H1 (cell line): ENCODE data around the gene HLA-DPB1. TPM values are rescaled to one million over a fixed set of nuclear protein-coding genes. Genes with fewer than 3 reads are reported as not detected.
A peak's percentile ranks its signal among the peaks of the same experiment; 100 is the strongest.

ENCODE experiments used
- CTCF ChIA-PET: fragments of 300-600 bp; sonication (Branson Sonifier 250); formaldehyde crosslinking; loops from one replicate; lab custom pipeline; 2021; ENCODE audit not compliant: partially characterized antibody; lab: Charles Lee
- POLR2A ChIA-PET: fragments of 300-600 bp; sonication (Branson Sonifier 250); formaldehyde crosslinking; loops from one replicate; lab custom pipeline; 2021; ENCODE audit warnings: inconsistent platforms; ENCODE audit not compliant: partially characterized antibody; lab: Charles Lee
- DNase-seq, 2 experiments: peaks; one replicate each; pipeline versions ENCODE4 v3.0.0 to v3.0.0-alpha.2; 2010 to 2022; ENCODE audit warnings: low spot score in 2 of 2, low read depth in 1 of 2, mixed read lengths in 1 of 2
- FAIRE-seq: peaks from 2 replicates; lab custom pipeline; 2011; peaks lifted over from hg19 to GRCh38; lab: Jason Lieb, UNC
- H2AFZ ChIP-seq: 2 replicates; pipeline ENCODE4 v1.8.1; 2012; ENCODE audit warnings: low read length, inconsistent platforms
- H2AK5ac ChIP-seq: 2 replicates; pipeline ENCODE4 v1.6.1; 2013; ENCODE audit warnings: low read depth, low read length
- H2BK120ac ChIP-seq: replicated peaks from 2 replicates; pipeline ENCODE3; 2013; ENCODE audit warnings: low read depth, low read length, inconsistent platforms
- H2BK12ac ChIP-seq: 2 replicates; pipeline ENCODE4 v1.6.1; 2013; ENCODE audit warnings: low read depth, low read length
- H2BK15ac ChIP-seq: 2 replicates; pipeline ENCODE4 v1.6.1; 2013; ENCODE audit warnings: low read length
- H2BK20ac ChIP-seq: 2 replicates; pipeline ENCODE4 v1.6.1; 2013; ENCODE audit warnings: low read length
- H2BK5ac ChIP-seq: 2 replicates; pipeline ENCODE4 v1.6.1; 2013; ENCODE audit warnings: low read depth, low read length
- H3K14ac ChIP-seq: 2 replicates; pipeline ENCODE4 v1.6.1; 2013; ENCODE audit warnings: inconsistent platforms; ENCODE audit not compliant: insufficient read length
- H3K18ac ChIP-seq: 2 replicates; pipeline ENCODE4 v1.6.1; 2013; ENCODE audit warnings: low read length; ENCODE audit errors: extremely low read depth
- H3K23ac ChIP-seq: 2 replicates; pipeline ENCODE4 v1.6.1; 2013; ENCODE audit warnings: inconsistent platforms; ENCODE audit not compliant: insufficient read length
- H3K23me2 ChIP-seq: 2 replicates; pipeline ENCODE4 v1.6.1; 2013; ENCODE audit warnings: low read depth, low read length
- H3K27ac ChIP-seq: 2 replicates; pipeline ENCODE4 v1.6.1; 2011; ENCODE audit warnings: low read depth, low read length, inconsistent platforms
- H3K27me3 ChIP-seq, 4 experiments: replicated peaks in 1 of 4; 1 replicate in 1 of 4; 2 replicates in 3 of 4; pipeline versions ENCODE4 v1.6.1 to v1.8.1; 2011 to 2013; ENCODE audit warnings: low read length in 3 of 4, mild to moderate bottlenecking in 3 of 4, inconsistent platforms in 2 of 4, mixed read lengths in 2 of 4, moderate library complexity in 1 of 4; ENCODE audit not compliant: control insufficient read depth in 3 of 4, insufficient read depth in 3 of 4; ENCODE audit errors: extremely low read depth in 1 of 4
- H3K36me3 ChIP-seq, 4 experiments: 2 replicates each; pipeline versions ENCODE4 v1.6.1 to v1.8.1; 2011 to 2013; ENCODE audit warnings: mild to moderate bottlenecking in 4 of 4, low read length in 3 of 4, moderate library complexity in 2 of 4, control low read depth in 1 of 4, inconsistent platforms in 1 of 4; ENCODE audit not compliant: insufficient read depth in 4 of 4, control insufficient read depth in 2 of 4
- H3K4ac ChIP-seq: replicated peaks from 2 replicates; pipeline ENCODE3; 2013; ENCODE audit warnings: low read length, low read depth, mixed read lengths, inconsistent platforms; ENCODE audit not compliant: insufficient read length
- H3K4me1 ChIP-seq, 4 experiments: replicated peaks in 1 of 4; 1 replicate in 1 of 4; 2 replicates in 3 of 4; pipeline versions ENCODE4 v1.6.1 to v1.8.1; 2011 to 2013; ENCODE audit warnings: low read length in 3 of 4, inconsistent platforms in 2 of 4, mixed read lengths in 1 of 4; ENCODE audit not compliant: insufficient read depth in 4 of 4, control insufficient read depth in 3 of 4
- H3K4me2 ChIP-seq, 2 experiments: 2 replicates each; pipeline versions ENCODE4 v1.6.1 to v1.8.1; 2011 to 2013; ENCODE audit warnings: low read depth in 2 of 2, low read length in 2 of 2, control low read depth in 1 of 2, inconsistent platforms in 1 of 2, mild to moderate bottlenecking in 1 of 2; ENCODE audit not compliant: insufficient read depth in 1 of 2
- H3K4me3 ChIP-seq, 4 experiments: fragments of 200-600, 300-600 bp in 1 of 4; sonication (generic), shearing (Covaris generic), sonication (Bioruptor Twin) in 1 of 4; 2 replicates each; pipeline versions ENCODE4 v1.5.1 to v1.8.1; 2011 to 2016; ENCODE audit warnings: low read length in 4 of 4, low read depth in 3 of 4, control low read depth in 2 of 4, inconsistent platforms in 2 of 4, mild to moderate bottlenecking in 2 of 4, mixed read lengths in 1 of 4, moderate library complexity in 1 of 4; ENCODE audit not compliant: insufficient read depth in 2 of 4; ENCODE audit errors: extremely low read depth in 1 of 4
- H3K56ac ChIP-seq: replicated peaks from 2 replicates; pipeline ENCODE3; 2013; ENCODE audit warnings: low read depth, mild to moderate bottlenecking, mixed read lengths, low read length, inconsistent platforms; ENCODE audit not compliant: insufficient read length
- H3K79me1 ChIP-seq: 2 replicates; pipeline ENCODE4 v1.6.1; 2013; ENCODE audit warnings: low read depth, low read length, control low read depth
- H3K79me2 ChIP-seq, 2 experiments: 2 replicates each; pipeline versions ENCODE4 v1.6.1 to v1.8.1; 2012 to 2013; ENCODE audit warnings: low read length in 2 of 2, mild to moderate bottlenecking in 2 of 2, inconsistent platforms in 1 of 2; ENCODE audit not compliant: insufficient read depth in 2 of 2, control insufficient read depth in 1 of 2
- H3K9ac ChIP-seq, 4 experiments: replicated peaks in 1 of 4; 1 replicate in 1 of 4; 2 replicates in 3 of 4; pipeline versions ENCODE4 v1.6.1 to v1.8.1; 2011 to 2013; ENCODE audit warnings: low read depth in 3 of 4, low read length in 3 of 4, control low read depth in 2 of 4, mild to moderate bottlenecking in 2 of 4, moderate library complexity in 2 of 4, inconsistent platforms in 1 of 4; ENCODE audit errors: extremely low read depth in 1 of 4
- H3K9me3 ChIP-seq, 2 experiments: 2 replicates each; pipeline versions ENCODE4 v1.6.1 to v1.8.1; 2012 to 2013; ENCODE audit warnings: mild to moderate bottlenecking in 2 of 2, moderate library complexity in 2 of 2, control low read depth in 1 of 2, inconsistent platforms in 1 of 2, low read depth in 1 of 2, low read length in 1 of 2, mixed read lengths in 1 of 2; ENCODE audit not compliant: insufficient read depth in 2 of 2
- H4K20me1 ChIP-seq, 2 experiments: replicated peaks in 1 of 2; 2 replicates each; pipeline versions ENCODE3 to v1.8.1; 2011 to 2013; ENCODE audit warnings: inconsistent platforms in 2 of 2, low read length in 2 of 2, mild to moderate bottlenecking in 1 of 2; ENCODE audit not compliant: insufficient read depth in 2 of 2, control insufficient read depth in 1 of 2
- H4K5ac ChIP-seq: 2 replicates; pipeline ENCODE4 v1.6.1; 2013; ENCODE audit warnings: low read length, low read depth, mixed read lengths, inconsistent platforms; ENCODE audit not compliant: insufficient read length
- H4K8ac ChIP-seq: 2 replicates; pipeline ENCODE4 v1.8.0; 2013; ENCODE audit warnings: mild to moderate bottlenecking, moderate library complexity, low read length, inconsistent platforms; ENCODE audit not compliant: insufficient read depth; ENCODE audit errors: extremely low read depth
- H4K91ac ChIP-seq: replicated peaks from 2 replicates; pipeline ENCODE3; 2013; ENCODE audit warnings: low read length, mixed read lengths, inconsistent platforms; ENCODE audit not compliant: insufficient read length
- FOSL1 ChIP-seq: IDR thresholded peaks from 2 replicates; pipeline ENCODE4 v1.6.1; 2011; ENCODE audit warnings: mild to moderate bottlenecking, low read depth, low read length, moderate library complexity; ENCODE audit not compliant: insufficient read depth
- GTF2F1 ChIP-seq: IDR thresholded peaks from 2 replicates; pipeline ENCODE4 v1.6.1; 2012; ENCODE audit warnings: low read depth, low read length, improper control_type of control experiment, borderline replicate concordance
- SRF ChIP-seq: IDR thresholded peaks from 2 replicates; pipeline ENCODE4 v1.6.1; 2011; ENCODE audit warnings: mild to moderate bottlenecking, low read depth, low read length, moderate library complexity
- TAF7 ChIP-seq: optimal IDR thresholded peaks from 2 replicates; pipeline ENCODE3; 2011; ENCODE audit warnings: low read depth, mild to moderate bottlenecking, inconsistent platforms, low read length, moderate library complexity, borderline replicate concordance
- WGBS, 2 experiments: shearing (Covaris generic) in 1 of 2; methylation state at CpG; one replicate each; pipeline versions ENCODE4 v1.1.6 to v1.1.7; 2013 to 2015; ENCODE audit warnings: low lambda C conversion rate in 2 of 2, mixed read lengths in 2 of 2, inconsistent platforms in 1 of 2, low coverage in 1 of 2, missing lambda C conversion rate in 1 of 2; ENCODE audit not compliant: insufficient replicate concordance in 2 of 2, insufficient coverage in 1 of 2, insufficient read length in 1 of 2; ENCODE audit errors: extremely low coverage in 1 of 2, missing lambda C conversion rate in 1 of 2; 5-methylcytosine and 5-hydroxymethylcytosine counted together
- polyA plus RNA-seq, 7 experiments: library from polyadenylated mRNA; depleted of rRNA in 3 of 7; stranded (reverse) in 5 of 7; unstranded in 2 of 7; fragments of >200 nt in 5 of 7; fragments of 200-250 nt in 2 of 7; gene quantifications; 1 replicate in 5 of 7; 2 replicates in 1 of 7; 4 replicates in 1 of 7; pipeline versions ENCODE4 v1.2.1 to v1.2.3, GENCODE V29; 2011 to 2013; ENCODE audit warnings: missing spikeins in 2 of 7, mixed read lengths in 2 of 7
- total RNA-seq: library from RNA; stranded (reverse); fragmentation: NEBNext Ultra II Directional; extraction: Animal tissue kit (Norgen Biotek cat#: 25700); gene quantifications from 2 replicates; pipeline ENCODE4 v1.2.1, GENCODE V29; 2021

HLA-DPB1 gene
- total and polyA plus RNA-seq, 2 of the 8 experiments (the other 6 are each of a cell fraction or from before 2014, with no cell fraction given) = 32.3 to 58.8 TPM

- Histone ChIP-seq H4K5ac (no peak overlapping the region), H4K20me1 (no peaks in the 10 kb centered on the region), H3K23me2 (no peaks in the 10 kb centered on the region), H4K8ac (no peak overlapping the region), H3K9ac (no peak overlapping the region), H3K27ac (no peak overlapping the region), H2BK5ac (no peak overlapping the region), H3K18ac (no peak overlapping the region), H2BK15ac (no peak overlapping the region), H3K79me2 (no peaks in the 10 kb centered on the region), H3K56ac (no peak overlapping the region), H3K4me3 (no peak overlapping the region), H4K91ac (no peak overlapping the region), H3K23ac (no peak overlapping the region), H3K79me1 (no peaks in the 10 kb centered on the region), H2BK120ac (no peak overlapping the region), H2BK12ac (no peak overlapping the region), H3K27me3 (no peaks in the 10 kb centered on the region), H2AFZ (no peak overlapping the region), H2AK5ac (no peak overlapping the region), H3K36me3 (no peaks in the 10 kb centered on the region), H3K4ac (no peak overlapping the region), H3K4me1 (0 out of 7 replicates have a peak, but pooled peaks cover 0 to 2% (median 0%) of the 10 kb centered on the region in 4 experiments), H3K9me3 (peaks cover 0 to 10% of the 10 kb centered on the region in 2 experiments; a peak in 2 of 4 replicates), H2BK20ac (no peak overlapping the region), H3K14ac (no peak overlapping the region), H3K4me2 (no peak overlapping the region)
- WGBS, 2 experiments = 86% methylated on average over 2 of the region's 2 CpGs; no CpG with 5 or more reads in 1 of the 2 experiments
- ChIA-PET CTCF (interaction anchor here (1.2 to 1.4 kb wide), 2 partner anchors 13 to 20 kb away, joined by 3 to 4 read pairs; no protein-coding TSS in a partner anchor), POLR2A (interaction anchor here (1.1 kb wide), 1 partner anchor 90 kb away, joined by 3 read pairs; no protein-coding TSS in a partner anchor)
- no peak for DNase-seq
- TF ChIP-seq GTF2F1 (no peak), FOSL1 (no peak), SRF (peak; percentile 93), TAF7 (no peak)
- FAIRE-seq = no peak
Measured at GRCh38 chr6:33061987-33062386, 13.8 kb upstream of the HLA-DPB1 start.
